HT1080 (cell line): ENCODE results near the gene TOE1. TPM values are rescaled to one million over a fixed set of nuclear protein-coding genes. Genes with fewer than 3 reads are reported as not detected.
A peak's percentile ranks its signal among the peaks of the same experiment; 100 is the strongest.
"Not testable (repeated sequence)": the region's sequence is repeated elsewhere in the genome, so short reads cannot be mapped to it uniquely, and the experiment has no call there.

Experiments used
- DNase-seq: peaks from one replicate; pipeline ENCODE4 v3.0.0-alpha.2; 2015; ENCODE audit warnings: low read depth
- polyA plus RNA-seq, 2 experiments: library from polyadenylated mRNA; depleted of rRNA; stranded (reverse); fragments of >200 nt; gene quantifications; 2 replicates each; pipeline ENCODE4 v1.2.3, GENCODE V29; 2015
- total RNA-seq: library from RNA; depleted of rRNA; stranded (reverse); fragments of >200 nt; shearing (Covaris generic); gene quantifications from 2 replicates; pipeline ENCODE4 v1.2.3, GENCODE V29; 2014; rRNA removed

TOE1 gene
- total RNA-seq, result 29.1 and 37.6 TPM in 2 replicates
- polyA plus RNA-seq (2015; cell fraction: cytosol; rRNA removed), result 15.3 and 18.2 TPM in 2 replicates
- 23.1 and 23.2 TPM in 2 replicates for polyA plus RNA-seq (2015; cell fraction: nucleus; rRNA removed)

- peak; percentile 95 for DNase-seq
Measured at GRCh38 chr1:45339789-45340558, at the start of gene TOE1, which contains the start of gene MUTYH. TOE1 (plus strand) TSS chr1:45340170; CDS start chr1:45340253, 83 bp downstream. MUTYH (minus strand) TSS chr1:45340440; CDS start chr1:45334505, 5,935 bp downstream.

DNA sequence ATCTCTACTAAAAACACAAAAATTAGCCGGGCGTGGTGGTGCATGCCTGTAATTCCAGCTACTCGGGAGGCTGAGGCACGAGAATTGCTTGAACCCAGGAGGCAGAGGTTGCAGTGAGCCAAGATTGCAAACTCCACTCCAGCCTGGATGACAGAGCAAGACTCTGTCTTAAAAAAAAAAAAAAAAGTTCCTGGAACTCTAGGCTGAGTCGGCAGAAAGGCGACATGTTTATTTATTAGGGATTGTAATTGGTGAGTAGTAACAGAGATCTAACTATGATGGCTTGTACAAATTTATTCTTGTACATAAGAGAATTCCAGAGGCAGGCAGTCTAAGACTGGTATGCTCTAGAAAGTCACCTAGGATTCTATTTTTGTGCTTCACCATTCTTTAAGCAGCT, 49.0 kb upstream of the TOE1 start:
- DNase-seq, result not testable (repeated sequence)

GRCh38 chr1:45291716-45292115, 48.3 kb upstream of the TOE1 start:
- DNase-seq, result no peak

- DNase-seq, result no peak
Measured at GRCh38 chr1:45297666-45298356, 42.2 kb upstream of the TOE1 start.

- no peak for DNase-seq
Measured at GRCh38 chr1:45299296-45299695, 40.7 kb upstream of the TOE1 start.

GRCh38 chr1:45299981-45300668, 39.8 kb upstream of the TOE1 start:
- DNase-seq, result peak; percentile 63

DNA sequence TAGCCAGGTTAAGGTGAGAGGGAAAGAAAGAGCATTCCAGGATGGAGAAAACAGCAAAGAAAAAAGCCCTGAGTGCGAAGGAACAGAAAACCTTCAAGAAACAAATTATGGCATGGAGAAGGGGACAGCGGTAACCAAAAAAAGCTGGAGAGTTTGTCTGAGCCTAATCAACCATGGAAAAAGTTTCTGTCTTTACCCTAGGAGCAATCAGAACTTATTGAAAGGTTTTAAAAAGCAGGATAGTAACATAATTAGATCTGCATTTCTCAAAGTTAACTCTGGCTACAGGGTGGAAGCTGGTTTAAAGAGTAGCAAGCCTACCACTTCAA, 39.3 kb upstream of the TOE1 start:
- DNase-seq, result no peak

- no peak for DNase-seq
Measured at GRCh38 chr1:45302505-45303150, 37.3 kb upstream of the TOE1 start.

DNA sequence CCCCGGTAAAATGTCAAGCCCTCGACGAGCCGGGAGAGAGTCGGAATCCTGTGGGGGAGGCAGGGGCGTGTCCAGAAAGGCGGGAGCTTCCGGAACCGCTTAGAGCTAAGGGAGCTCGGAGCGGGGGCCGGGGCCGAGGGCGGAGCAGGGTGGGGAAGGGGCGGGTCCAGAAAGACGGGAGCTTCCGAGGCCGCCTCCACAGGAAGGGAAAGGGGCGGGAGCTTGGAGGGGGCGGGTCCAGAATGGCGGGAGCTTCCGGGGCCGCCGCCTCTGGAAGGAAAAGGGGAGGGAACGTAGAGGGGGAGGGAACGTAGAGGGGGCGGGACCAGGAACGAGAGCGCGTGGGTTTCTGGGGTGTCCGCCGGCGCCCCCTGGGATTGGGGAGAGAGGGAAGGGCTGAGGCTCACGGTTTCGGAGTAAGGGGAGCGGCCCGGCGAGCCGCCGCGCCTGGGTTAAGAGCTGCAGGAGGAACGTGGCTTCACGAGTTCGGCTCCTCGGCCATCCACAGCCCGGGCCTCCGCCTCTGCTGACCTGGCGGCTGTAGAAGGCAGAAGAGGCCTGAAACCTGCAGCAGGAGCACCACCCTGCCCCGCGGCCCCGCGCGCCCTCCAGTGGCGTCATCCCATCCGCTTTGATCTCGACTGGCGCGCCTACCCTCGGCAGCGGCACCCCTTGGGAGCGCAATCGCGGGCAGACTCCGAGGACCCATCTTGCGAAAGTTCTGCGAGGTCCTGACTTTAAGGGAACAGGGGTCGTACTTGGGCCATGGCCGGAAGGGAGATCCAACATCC, 36.3 kb upstream of the TOE1 start:
- peak; percentile 91 for DNase-seq

DNA sequence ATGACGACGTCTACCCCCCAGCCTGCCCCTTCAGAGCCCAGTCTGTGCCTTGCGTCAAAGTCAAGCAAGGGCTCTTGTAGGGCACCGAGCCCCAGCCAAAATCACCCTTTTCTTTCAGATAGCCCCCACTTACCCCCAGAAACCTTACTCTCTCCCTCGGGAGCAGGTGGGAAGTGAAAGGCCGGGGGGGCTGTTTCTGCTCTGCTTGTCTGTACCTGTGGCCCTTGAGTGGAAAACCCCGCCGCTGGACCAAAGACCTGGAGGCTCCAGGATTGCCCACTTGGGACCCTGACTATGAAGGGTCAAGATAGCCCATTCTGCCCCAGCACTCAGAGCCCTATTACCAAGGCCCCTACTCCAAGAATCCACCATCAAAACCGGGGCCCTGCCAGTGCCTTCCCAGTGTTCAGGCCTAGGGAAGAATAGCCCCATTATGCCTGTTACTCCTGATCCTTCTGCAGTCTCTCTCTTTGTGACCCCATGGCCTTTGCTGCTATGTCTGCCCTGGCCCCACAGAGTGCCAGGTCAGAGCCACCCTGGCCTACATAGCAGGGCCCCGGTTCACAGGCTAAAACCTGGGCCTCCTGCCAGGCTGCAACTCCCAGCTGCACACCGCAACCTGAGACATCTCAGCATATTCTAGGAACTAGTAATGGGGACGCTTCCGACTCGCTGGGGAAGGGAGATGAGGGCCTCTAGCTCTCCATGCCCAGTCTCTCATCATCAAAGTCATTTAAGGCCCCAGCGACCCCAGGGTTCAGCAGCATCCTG, 35.5 kb upstream of the TOE1 start:
- no peak for DNase-seq

- DNase-seq, result no peak
Measured at GRCh38 chr1:45305231-45305630, 34.7 kb upstream of the TOE1 start.

GRCh38 chr1:45306319-45306718, 33.7 kb upstream of the TOE1 start:
- peak; percentile 81 for DNase-seq

GRCh38 chr1:45306905-45307304, 33.1 kb upstream of the TOE1 start:
- DNase-seq, result no peak

GRCh38 chr1:45314266-45314665, 25.7 kb upstream of the TOE1 start:
- DNase-seq, result no peak

- DNase-seq, result no peak
Measured at GRCh38 chr1:45317166-45317565, 22.8 kb upstream of the TOE1 start.

DNA sequence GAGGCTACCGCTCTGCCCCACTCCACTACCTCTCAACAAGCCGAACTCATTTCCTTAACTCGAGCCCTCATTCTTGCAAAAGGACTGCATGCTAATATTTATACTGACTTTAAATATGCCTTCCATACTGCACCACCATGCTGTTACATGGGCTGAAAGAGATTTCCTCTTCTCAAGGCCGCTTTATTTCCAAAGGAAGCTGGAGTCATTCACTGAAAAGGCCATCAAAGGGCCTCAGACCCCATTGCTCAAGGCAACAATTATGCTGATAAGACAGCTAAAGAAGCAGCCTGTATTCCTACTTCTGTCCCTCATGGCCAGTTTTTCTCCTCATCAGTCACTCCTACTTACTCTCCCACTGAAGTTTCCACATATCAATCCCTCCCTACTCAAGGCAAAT, 20.2 kb upstream of the TOE1 start:
- DNase-seq, result no peak

DNA sequence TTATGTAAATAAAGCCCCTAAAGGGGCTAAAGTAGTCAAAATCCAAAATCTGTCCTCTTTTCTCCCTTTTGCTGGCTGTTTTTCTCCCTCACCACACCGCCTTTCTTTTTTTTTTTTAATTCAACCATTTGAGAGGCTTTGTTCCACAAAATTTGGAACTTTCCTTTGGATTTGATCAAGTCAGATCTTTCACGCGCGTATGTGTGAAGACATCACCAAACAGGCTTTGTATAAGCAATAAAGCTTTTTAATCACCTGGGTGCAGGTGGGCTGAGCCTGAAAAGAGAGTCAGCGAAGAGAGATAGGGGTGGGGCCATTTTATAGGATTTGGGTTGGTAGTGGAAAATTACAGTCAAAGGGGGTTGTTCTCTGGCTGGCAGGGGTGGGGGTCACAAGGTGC, 18.5 kb upstream of the TOE1 start:
- DNase-seq, result no peak

GRCh38 chr1:45322486-45323040, 17.4 kb upstream of the TOE1 start:
- no peak for DNase-seq

DNA sequence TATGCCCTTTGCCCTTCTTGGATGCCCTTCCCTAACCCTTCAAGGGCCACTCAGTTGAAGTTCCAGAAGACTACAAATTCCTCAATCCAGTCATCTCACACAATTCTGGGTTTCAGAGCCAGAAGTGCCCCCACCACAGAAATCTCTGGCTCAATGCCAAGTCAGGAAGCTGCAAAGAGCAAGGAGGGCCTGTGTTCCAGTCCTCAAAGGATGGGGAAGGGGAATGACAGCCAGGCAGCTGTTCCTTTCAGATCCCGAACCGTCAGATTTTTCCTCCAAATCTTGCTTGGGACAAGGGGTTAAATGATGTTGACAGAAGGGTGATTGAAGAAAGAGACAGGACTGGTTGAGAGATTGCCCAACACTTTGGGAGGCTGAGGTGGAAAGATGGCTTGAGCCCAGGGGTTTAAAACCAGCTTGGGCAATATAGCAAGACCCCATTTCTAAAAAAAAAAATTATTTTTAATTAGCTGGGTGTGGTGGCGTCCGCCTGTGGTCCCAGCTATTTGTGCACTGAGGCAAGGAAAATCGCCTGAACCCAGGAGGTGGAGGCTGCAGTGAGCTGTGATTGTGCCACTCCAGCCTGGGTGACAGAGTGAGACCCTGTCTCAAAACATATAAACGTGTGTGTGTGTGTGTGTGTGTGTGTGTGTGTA, 14.0 kb upstream of the TOE1 start:
- DNase-seq, result no peak
